ENCODE data around the gene CD101. TPM values are rescaled to one million over a fixed set of nuclear protein-coding genes. Genes with fewer than 3 reads are reported as not detected.

Gene CD101
- 0.13 and 0.60 TPM in 2 replicates for total RNA-seq
- polyA plus RNA-seq = not detected in 2 replicates

GRCh38 chr1:117001254-117001927 is at the start of gene CD101:
Gene CD101, plus strand, starts transcription at chr1:117001760. Its CDS starts 58 bp downstream, at chr1:117001818.
- H2AFZ ChIP-seq = no peak within 1 kb of the TSS
- H3K4me2 ChIP-seq = no peak within 1 kb of the TSS
- H3K79me2 ChIP-seq = no peaks in the 10 kb centered on the region
- no peak within 1 kb of the TSS for H3K27ac ChIP-seq
- no peaks in the 10 kb centered on the region for H4K20me1 ChIP-seq (ENCODE audit: insufficient read depth, poor library complexity, severe bottlenecking)
- H3K9me3 ChIP-seq (ENCODE audit: low read depth) = no peaks in the 10 kb centered on the region
- TF ChIP-seq EZH2phosphoT487 (IDR thresholded peaks at IDR 0.05; ENCODE audit: low read depth, severe bottlenecking, unreplicated experiment) = no peak
- no peak for TF ChIP-seq EZH2 (IDR thresholded peaks at IDR 0.05; ENCODE audit: borderline replicate concordance)
- TF ChIP-seq CTCF (IDR thresholded peaks at IDR 0.05; ENCODE audit: poor library complexity) = no peak
- H3K4me3 ChIP-seq = no peak within 1 kb of the TSS
- H3K9me2 ChIP-seq (replicated peaks; ENCODE audit: insufficient read depth) = no peaks in the 10 kb centered on the region
- no peaks in the 10 kb centered on the region for H3K36me3 ChIP-seq (replicated peaks; ENCODE audit: insufficient read depth, low read depth)
- 89% methylated on average over 3 of the region's 3 CpGs for WGBS (ENCODE audit: low lambda C conversion rate, missing lambda C conversion rate)
- DNase-seq (ENCODE audit: low spot score) = no peak
- no peaks in the 10 kb centered on the region for H3K4me1 ChIP-seq (ENCODE audit: insufficient read depth)
- H3K27me3 ChIP-seq = no peaks in the 10 kb centered on the region

- Histone ChIP-seq H2AFZ (no peak overlapping the region), H3K9me3 (ENCODE audit: low read depth) (no peaks in the 10 kb centered on the region)
- WGBS (ENCODE audit: low lambda C conversion rate, missing lambda C conversion rate) = 90% methylated on average over 2 of the region's 2 CpGs
These were observed 48.8 kb upstream of the CD101 start for GRCh38 chr1:116952738-116953275.

GRCh38 chr1:116954440-116954839 is 47.1 kb upstream of the CD101 start:
- no peak overlapping the region for H3K4me3 ChIP-seq
- TF ChIP-seq EZH2phosphoT487 (IDR thresholded peaks at IDR 0.05; ENCODE audit: low read depth, severe bottlenecking, unreplicated experiment) (no peak), EZH2 (IDR thresholded peaks at IDR 0.05; ENCODE audit: borderline replicate concordance) (no peak)
- H3K36me3 ChIP-seq (replicated peaks; ENCODE audit: insufficient read depth, low read depth) = no peaks in the 10 kb centered on the region
- H3K9me2 ChIP-seq (replicated peaks; ENCODE audit: insufficient read depth) = no peaks in the 10 kb centered on the region
- H3K4me1 ChIP-seq (ENCODE audit: insufficient read depth) = peaks cover 9% of the 10 kb centered on the region
- no peak overlapping the region for H2AFZ ChIP-seq
- H3K4me2 ChIP-seq = no peak overlapping the region
- no peaks in the 10 kb centered on the region for H3K27me3 ChIP-seq
- H4K20me1 ChIP-seq (ENCODE audit: insufficient read depth, poor library complexity, severe bottlenecking) = no peaks in the 10 kb centered on the region
- no peak overlapping the region for H3K27ac ChIP-seq
- H3K9me3 ChIP-seq (ENCODE audit: low read depth) = no peaks in the 10 kb centered on the region
- no peak for DNase-seq (ENCODE audit: low spot score)
- no peaks in the 10 kb centered on the region for H3K79me2 ChIP-seq
- WGBS (ENCODE audit: low lambda C conversion rate, missing lambda C conversion rate) = 74% methylated on average over 3 of the region's 3 CpGs

More at GRCh38 chr1:116952738-116953275, 48.8 kb upstream of the CD101 start:
- Histone ChIP-seq H3K79me2 (no peaks in the 10 kb centered on the region), H3K27me3 (no peaks in the 10 kb centered on the region), H3K4me1 (ENCODE audit: insufficient read depth) (peaks cover 10% of the 10 kb centered on the region), H3K9me2 (replicated peaks; ENCODE audit: insufficient read depth) (no peaks in the 10 kb centered on the region), H4K20me1 (ENCODE audit: insufficient read depth, poor library complexity, severe bottlenecking) (no peaks in the 10 kb centered on the region), H3K36me3 (replicated peaks; ENCODE audit: insufficient read depth, low read depth) (no peaks in the 10 kb centered on the region), H3K27ac (no peak overlapping the region), H3K4me2 (no peak overlapping the region), H3K4me3 (no peak overlapping the region)
- TF ChIP-seq EZH2phosphoT487 (IDR thresholded peaks at IDR 0.05; ENCODE audit: low read depth, severe bottlenecking, unreplicated experiment) (no peak), EZH2 (IDR thresholded peaks at IDR 0.05; ENCODE audit: borderline replicate concordance) (no peak), CTCF (IDR thresholded peaks at IDR 0.05; ENCODE audit: poor library complexity) (no peak)
- DNase-seq (ENCODE audit: low spot score) = no peak

GRCh38 chr1:116956378-116956777 is 45.2 kb upstream of the CD101 start:
- H3K27me3 ChIP-seq = no peaks in the 10 kb centered on the region
- H3K36me3 ChIP-seq (replicated peaks; ENCODE audit: insufficient read depth, low read depth) = no peaks in the 10 kb centered on the region
- no peaks in the 10 kb centered on the region for H3K9me2 ChIP-seq (replicated peaks; ENCODE audit: insufficient read depth)
- no peaks in the 10 kb centered on the region for H3K9me3 ChIP-seq (ENCODE audit: low read depth)
- no peaks in the 10 kb centered on the region for H3K79me2 ChIP-seq
- DNase-seq (ENCODE audit: low spot score) = no peak
- no peak overlapping the region for H3K4me3 ChIP-seq
- no peaks in the 10 kb centered on the region for H4K20me1 ChIP-seq (ENCODE audit: insufficient read depth, poor library complexity, severe bottlenecking)
- no peak overlapping the region for H2AFZ ChIP-seq
- TF ChIP-seq EZH2 (IDR thresholded peaks at IDR 0.05; ENCODE audit: borderline replicate concordance) (no peak), EZH2phosphoT487 (IDR thresholded peaks at IDR 0.05; ENCODE audit: low read depth, severe bottlenecking, unreplicated experiment) (no peak), CTCF (IDR thresholded peaks at IDR 0.05; ENCODE audit: poor library complexity) (no peak)
- no peak overlapping the region for H3K4me2 ChIP-seq
- H3K4me1 ChIP-seq (ENCODE audit: insufficient read depth) = no peaks in the 10 kb centered on the region
- 92% methylated on average over 7 of the region's 7 CpGs for WGBS (ENCODE audit: low lambda C conversion rate, missing lambda C conversion rate)
- no peak overlapping the region for H3K27ac ChIP-seq
